ENCODE data around the gene LLGL2. TPM values are rescaled to one million over a fixed set of nuclear protein-coding genes. Genes with fewer than 3 reads are reported as not detected.

LLGL2 gene
- total RNA-seq, 5 donors from 2014 or later (not counting 1 experiment from before 2014, with no cell fraction given), result 31.2 to 75.7 (median 53.4) TPM

GRCh38 chr17:75568412-75569255 lies 43.1 kb downstream of the LLGL2 start:
- H3K4me1 Mint-ChIP-seq, result no peaks in the 10 kb centered on the region
- ATAC-seq (replicated peaks in 1 of 4) (no peak), DNase-seq (no peak)
- Histone ChIP-seq H3K27me3 (replicated peaks in 1 of 2; ENCODE audit: control insufficient read depth in 2 of 2, extremely low read depth in 1 of 2, insufficient read depth in 2 of 2, low read length in 1 of 2) (no peaks in the 10 kb centered on the region), H3K36me3 (ENCODE audit: control insufficient read depth in 2 of 2, extremely low read depth in 1 of 2, insufficient read depth in 1 of 2, low read length in 1 of 2) (peaks cover 14 to 53% of the 10 kb centered on the region in 2 donors), H3K4me1 (ENCODE audit: control insufficient read depth in 1 of 2, extremely low read depth in 1 of 2, insufficient read depth in 2 of 2, low read length in 2 of 2) (no peaks in the 10 kb centered on the region), H3K4me3 (ENCODE audit: control insufficient read depth in 1 of 2, extremely low read depth in 1 of 2, low read length in 1 of 2) (no peak overlapping the region), H3K9me3 (no peaks in the 10 kb centered on the region), H3K27ac (ENCODE audit: low read length) (no peak overlapping the region)
- H3K27ac Mint-ChIP-seq, result no peak overlapping the region
- no peaks in the 10 kb centered on the region for H3K27me3 Mint-ChIP-seq
- WGBS (ENCODE audit: insufficient coverage), result 93% methylated on average over 25 of the region's 31 CpGs
- ChIA-PET CTCF (no interaction called here), POLR2A (no interaction called here)
- H3K4me3 Mint-ChIP-seq, result no peak overlapping the region
- peaks cover 17% of the 10 kb centered on the region for H3K36me3 Mint-ChIP-seq
- H3K9me3 Mint-ChIP-seq, result no peaks in the 10 kb centered on the region

DNA sequence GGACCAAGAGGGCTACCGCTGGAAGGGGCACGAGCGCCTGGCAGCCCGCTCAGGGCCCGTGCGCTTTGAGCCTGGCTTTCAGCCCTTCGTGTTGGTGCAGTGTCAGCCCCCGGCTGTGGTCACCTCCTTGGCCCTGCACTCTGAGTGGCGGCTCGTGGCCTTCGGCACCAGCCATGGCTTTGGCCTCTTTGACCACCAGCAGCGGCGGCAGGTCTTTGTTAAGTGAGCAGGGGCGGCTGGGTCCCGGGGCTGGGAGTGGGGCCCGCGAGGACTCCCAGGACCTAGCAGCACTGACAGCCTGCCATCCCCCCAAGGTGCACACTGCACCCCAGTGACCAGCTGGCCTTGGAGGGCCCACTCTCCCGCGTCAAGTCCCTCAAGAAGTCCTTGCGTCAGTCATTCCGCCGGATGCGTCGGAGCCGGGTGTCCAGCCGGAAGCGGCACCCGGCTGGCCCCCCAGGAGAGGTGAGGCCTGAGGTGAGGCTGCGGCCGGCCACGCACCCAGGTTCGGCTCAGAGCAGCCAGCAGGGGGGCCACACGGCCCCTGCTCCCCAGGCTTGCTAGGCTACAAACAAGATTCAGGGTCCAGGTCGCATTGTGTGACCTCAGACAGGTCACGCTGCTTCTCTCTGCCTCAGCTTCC lies 44.7 kb downstream of the LLGL2 start:
- CTCF ChIA-PET, result no interaction called here
- POLR2A ChIA-PET, result no interaction called here
- Mint-ChIP-seq H3K36me3 (peaks cover 14% of the 10 kb centered on the region), H3K27me3 (no peaks in the 10 kb centered on the region), H3K27ac (no peak overlapping the region), H3K4me3 (no peak overlapping the region), H3K4me1 (no peaks in the 10 kb centered on the region), H3K9me3 (no peaks in the 10 kb centered on the region)
- no peaks in the 10 kb centered on the region for H3K9me3 ChIP-seq
- no peaks in the 10 kb centered on the region for H3K4me1 ChIP-seq (ENCODE audit: control insufficient read depth in 1 of 2, extremely low read depth in 1 of 2, insufficient read depth in 2 of 2, low read length in 2 of 2)
- WGBS (ENCODE audit: insufficient coverage), result 98% methylated on average over 32 of the region's 35 CpGs
- ATAC-seq (replicated peaks in 1 of 4), result no peak
- no peaks in the 10 kb centered on the region for H3K27me3 ChIP-seq (replicated peaks in 1 of 2; ENCODE audit: control insufficient read depth in 2 of 2, extremely low read depth in 1 of 2, insufficient read depth in 2 of 2, low read length in 1 of 2)
- peaks cover 9 to 38% of the 10 kb centered on the region in 2 donors for H3K36me3 ChIP-seq (ENCODE audit: control insufficient read depth in 2 of 2, extremely low read depth in 1 of 2, insufficient read depth in 1 of 2, low read length in 1 of 2)
- H3K27ac ChIP-seq (ENCODE audit: low read length), result no peak overlapping the region
- no peak for DNase-seq
- H3K4me3 ChIP-seq (ENCODE audit: control insufficient read depth in 1 of 2, extremely low read depth in 1 of 2, low read length in 1 of 2), result no peak overlapping the region

GRCh38 chr17:75570772-75571171 lies 45.3 kb downstream of the LLGL2 start:
- Histone ChIP-seq H3K36me3 (ENCODE audit: control insufficient read depth in 2 of 2, extremely low read depth in 1 of 2, insufficient read depth in 1 of 2, low read length in 1 of 2) (peaks cover 8 to 32% of the 10 kb centered on the region in 2 donors), H3K9me3 (no peaks in the 10 kb centered on the region), H3K4me1 (ENCODE audit: control insufficient read depth in 1 of 2, extremely low read depth in 1 of 2, insufficient read depth in 2 of 2, low read length in 2 of 2) (no peaks in the 10 kb centered on the region), H3K4me3 (ENCODE audit: control insufficient read depth in 1 of 2, extremely low read depth in 1 of 2, low read length in 1 of 2) (no peak overlapping the region), H3K27ac (ENCODE audit: low read length) (no peak overlapping the region), H3K27me3 (replicated peaks in 1 of 2; ENCODE audit: control insufficient read depth in 2 of 2, extremely low read depth in 1 of 2, insufficient read depth in 2 of 2, low read length in 1 of 2) (no peaks in the 10 kb centered on the region)
- Mint-ChIP-seq H3K27me3 (no peaks in the 10 kb centered on the region), H3K4me1 (no peaks in the 10 kb centered on the region), H3K4me3 (no peak overlapping the region), H3K9me3 (no peaks in the 10 kb centered on the region), H3K27ac (no peak overlapping the region), H3K36me3 (peaks cover 14% of the 10 kb centered on the region)
- DNase-seq (no peak), ATAC-seq (replicated peaks in 1 of 4) (no peak)
- 96% methylated on average over 9 of the region's 11 CpGs for WGBS (ENCODE audit: insufficient coverage)
- ChIA-PET POLR2A (no interaction called here), CTCF (no interaction called here)

GRCh38 chr17:75571197-75571884 lies 45.8 kb downstream of the LLGL2 start:
- no peaks in the 10 kb centered on the region for H3K9me3 ChIP-seq
- Mint-ChIP-seq H3K36me3 (peaks cover 8% of the 10 kb centered on the region), H3K4me1 (no peaks in the 10 kb centered on the region), H3K27ac (no peak overlapping the region), H3K9me3 (no peaks in the 10 kb centered on the region), H3K4me3 (no peak overlapping the region), H3K27me3 (no peaks in the 10 kb centered on the region)
- H3K4me3 ChIP-seq (ENCODE audit: control insufficient read depth in 1 of 2, extremely low read depth in 1 of 2, low read length in 1 of 2), result no peak overlapping the region
- peaks cover 8 to 27% of the 10 kb centered on the region in 2 donors for H3K36me3 ChIP-seq (ENCODE audit: control insufficient read depth in 2 of 2, extremely low read depth in 1 of 2, insufficient read depth in 1 of 2, low read length in 1 of 2)
- WGBS (ENCODE audit: insufficient coverage), result 71% methylated on average over 10 of the region's 15 CpGs
- ATAC-seq (replicated peaks in 1 of 4) (no peak), DNase-seq (peak in 6 of 35 experiments; percentile 11 to 54 (median 24))
- no peaks in the 10 kb centered on the region for H3K27me3 ChIP-seq (replicated peaks in 1 of 2; ENCODE audit: control insufficient read depth in 2 of 2, extremely low read depth in 1 of 2, insufficient read depth in 2 of 2, low read length in 1 of 2)
- no peaks in the 10 kb centered on the region for H3K4me1 ChIP-seq (ENCODE audit: control insufficient read depth in 1 of 2, extremely low read depth in 1 of 2, insufficient read depth in 2 of 2, low read length in 2 of 2)
- no peak overlapping the region for H3K27ac ChIP-seq (ENCODE audit: low read length)
- ChIA-PET CTCF (no interaction called here), POLR2A (no interaction called here)

- no peaks in the 10 kb centered on the region for H3K4me1 ChIP-seq (ENCODE audit: control insufficient read depth in 1 of 2, extremely low read depth in 1 of 2, insufficient read depth in 2 of 2, low read length in 2 of 2)
- Mint-ChIP-seq H3K4me1 (no peaks in the 10 kb centered on the region), H3K4me3 (no peak overlapping the region), H3K9me3 (no peaks in the 10 kb centered on the region), H3K27me3 (no peaks in the 10 kb centered on the region), H3K27ac (no peak overlapping the region), H3K36me3 (peaks cover 3% of the 10 kb centered on the region)
- ChIA-PET CTCF (no interaction called here), POLR2A (no interaction called here)
- no peak overlapping the region for H3K27ac ChIP-seq (ENCODE audit: low read length)
- H3K4me3 ChIP-seq (ENCODE audit: control insufficient read depth in 1 of 2, extremely low read depth in 1 of 2, low read length in 1 of 2), result no peak overlapping the region
- 95% methylated on average over 15 of the region's 16 CpGs for WGBS (ENCODE audit: insufficient coverage)
- H3K9me3 ChIP-seq, result no peaks in the 10 kb centered on the region
- DNase-seq (no peak), ATAC-seq (replicated peaks in 1 of 4) (no peak)
- H3K27me3 ChIP-seq (replicated peaks in 1 of 2; ENCODE audit: control insufficient read depth in 2 of 2, extremely low read depth in 1 of 2, insufficient read depth in 2 of 2, low read length in 1 of 2), result peaks cover 0 to 2% of the 10 kb centered on the region in 2 experiments
- H3K36me3 ChIP-seq (ENCODE audit: control insufficient read depth in 2 of 2, extremely low read depth in 1 of 2, insufficient read depth in 1 of 2, low read length in 1 of 2), result peaks cover 8 to 26% of the 10 kb centered on the region in 2 donors
Observed at GRCh38 chr17:75571885-75572215, 46.4 kb downstream of the LLGL2 start.

- ChIA-PET CTCF (no interaction called here), POLR2A (no interaction called here)
- Mint-ChIP-seq H3K36me3 (peaks cover 2% of the 10 kb centered on the region), H3K27ac (no peak overlapping the region), H3K9me3 (no peaks in the 10 kb centered on the region), H3K4me1 (no peaks in the 10 kb centered on the region), H3K4me3 (no peak overlapping the region), H3K27me3 (no peaks in the 10 kb centered on the region)
- peaks cover 8 to 26% of the 10 kb centered on the region in 2 donors for H3K36me3 ChIP-seq (ENCODE audit: control insufficient read depth in 2 of 2, extremely low read depth in 1 of 2, insufficient read depth in 1 of 2, low read length in 1 of 2)
- H3K27ac ChIP-seq (ENCODE audit: low read length), result no peak overlapping the region
- H3K27me3 ChIP-seq (replicated peaks in 1 of 2; ENCODE audit: control insufficient read depth in 2 of 2, extremely low read depth in 1 of 2, insufficient read depth in 2 of 2, low read length in 1 of 2), result peaks cover 0 to 2% of the 10 kb centered on the region in 2 experiments
- ATAC-seq (replicated peaks in 1 of 4), result no peak
- H3K9me3 ChIP-seq, result no peaks in the 10 kb centered on the region
- no peak for DNase-seq
- no peak overlapping the region for H3K4me3 ChIP-seq (ENCODE audit: control insufficient read depth in 1 of 2, extremely low read depth in 1 of 2, low read length in 1 of 2)
- H3K4me1 ChIP-seq (ENCODE audit: control insufficient read depth in 1 of 2, extremely low read depth in 1 of 2, insufficient read depth in 2 of 2, low read length in 2 of 2), result no peaks in the 10 kb centered on the region
- WGBS (ENCODE audit: insufficient coverage), result 96% methylated on average over 32 of the region's 39 CpGs
Observed at GRCh38 chr17:75572713-75573539, 47.4 kb downstream of the LLGL2 start.

Data from T-cell (primary cell).